ENCODE measurements around the gene CSK. TPM values are rescaled to one million over a fixed set of nuclear protein-coding genes. Genes with fewer than 3 reads are reported as not detected.

CSK gene
- total and polyA plus RNA-seq, 2 experiments from 2014 or later: 13.6 to 27.5 TPM

GRCh38 chr15:74851960-74852359 lies 70.1 kb downstream of the CSK start:
- Mint-ChIP-seq H3K27me3 (ENCODE audit: insufficient read depth, low read depth, poor library complexity) (peaks cover 7% of the 10 kb centered on the region), H3K27ac (no peak overlapping the region), H3K4me1 (no peaks in the 10 kb centered on the region; the same call in 2 of the 3 replicates), H3K4me3 (no peak overlapping the region), H3K9me3 (no peaks in the 10 kb centered on the region), H3K36me3 (ENCODE audit: low read depth) (peaks cover 28% of the 10 kb centered on the region)
- H3K4me2 ChIP-seq: no peak overlapping the region
- H3K36me3 ChIP-seq (ENCODE audit: insufficient read depth): no peaks in the 10 kb centered on the region
- no peaks in the 10 kb centered on the region for H3K4me1 ChIP-seq (ENCODE audit: insufficient read depth)
- ATAC-seq (no peak), DNase-seq (ENCODE audit: low spot score) (no peak)
- H3K27me3 ChIP-seq (ENCODE audit: insufficient read depth): no peaks in the 10 kb centered on the region
- no peaks in the 10 kb centered on the region for H3K9me2 ChIP-seq (ENCODE audit: insufficient read depth)
- no peak overlapping the region for H2AFZ ChIP-seq
- H4K20me1 ChIP-seq (replicated peaks; ENCODE audit: insufficient read depth): no peaks in the 10 kb centered on the region
- no peaks in the 10 kb centered on the region for H3F3A ChIP-seq (replicated peaks; ENCODE audit: low read depth)
- H3K4me3 ChIP-seq: no peak overlapping the region
- no peak for TF ChIP-seq CTCF (conservative IDR thresholded peaks at IDR 0.05; ENCODE audit: low read depth in 2 of 2)
- H3K27ac ChIP-seq (ENCODE audit: low read depth): no peak overlapping the region
- 0 out of 2 replicates have a peak, but pooled peaks cover 4% of the 10 kb centered on the region for H3K79me2 ChIP-seq (replicated peaks; ENCODE audit: insufficient read depth)

Small RNA genes lying within 50 kb of the gene (microRNA-seq; reads per million reads assigned to microRNA genes)
- gene MIR4513 (not detected), gene MIR6882 (0.66 reads per million)

Small RNA genes lying within 50 kb of the gene (small RNA-seq; reads per million reads assigned to genes)
- gene CPLX3 (ENCODE audit: low replicate concordance) (not detected), gene MIR4513 (ENCODE audit: low replicate concordance) (not detected), gene MIR6882 (ENCODE audit: low replicate concordance) (not detected)

Other genes with a start within 250 kb of the CSK start
- gene ARID3B, start 240.9 kb upstream of the CSK start, total RNA-seq (2014; rRNA removed; shearing (Covaris generic)): 114 and 147 TPM in 2 replicates
- 65.5 and 72.8 TPM in 2 replicates for gene ARID3B, start 240.9 kb upstream of the CSK start, polyA plus RNA-seq (2016; fragmentation: Nextera tagmentation; extraction: Ambion mirVana)
- gene CLK3, start 166.2 kb upstream of the CSK start, total RNA-seq (2014; rRNA removed; shearing (Covaris generic)): 59.1 and 67.7 TPM in 2 replicates
- 38.1 and 40.7 TPM in 2 replicates for gene CLK3, start 166.2 kb upstream of the CSK start, polyA plus RNA-seq (2016; fragmentation: Nextera tagmentation; extraction: Ambion mirVana)
- gene EDC3, start 86.1 kb upstream of the CSK start, total RNA-seq (2014; rRNA removed; shearing (Covaris generic)): 26.4 and 26.5 TPM in 2 replicates
- 13.6 and 13.8 TPM in 2 replicates for gene EDC3, start 86.1 kb upstream of the CSK start, polyA plus RNA-seq (2016; fragmentation: Nextera tagmentation; extraction: Ambion mirVana)
- 0.50 and 1.4 TPM in 2 replicates for gene CYP1A1, start 56.6 kb upstream of the CSK start, total RNA-seq (2014; rRNA removed; shearing (Covaris generic))
- 0.16 and 0.21 TPM in 2 replicates for gene CYP1A1, start 56.6 kb upstream of the CSK start, polyA plus RNA-seq (2016; fragmentation: Nextera tagmentation; extraction: Ambion mirVana)
- gene CYP1A2, start 33.2 kb upstream of the CSK start, total RNA-seq (2014; rRNA removed; shearing (Covaris generic)): not detected in 2 replicates
- not detected in 2 replicates for gene CYP1A2, start 33.2 kb upstream of the CSK start, polyA plus RNA-seq (2016; fragmentation: Nextera tagmentation; extraction: Ambion mirVana)
- not detected in 2 replicates for gene LMAN1L, start 30.8 kb downstream of the CSK start, total RNA-seq (2014; rRNA removed; shearing (Covaris generic))
- gene LMAN1L, start 30.8 kb downstream of the CSK start, polyA plus RNA-seq (2016; fragmentation: Nextera tagmentation; extraction: Ambion mirVana): not detected in 2 replicates
- gene CPLX3, start 44.5 kb downstream of the CSK start, total RNA-seq (2014; rRNA removed; shearing (Covaris generic)): 0.62 and 0.66 TPM in 2 replicates
- gene CPLX3, start 44.5 kb downstream of the CSK start, polyA plus RNA-seq (2016; fragmentation: Nextera tagmentation; extraction: Ambion mirVana): 0.21 TPM in 1 of 2 replicates, not detected in the other
- gene ULK3, start 61.1 kb downstream of the CSK start, total RNA-seq (2014; rRNA removed; shearing (Covaris generic)): 32.6 and 35.4 TPM in 2 replicates
- 19.3 and 20.3 TPM in 2 replicates for gene ULK3, start 61.1 kb downstream of the CSK start, polyA plus RNA-seq (2016; fragmentation: Nextera tagmentation; extraction: Ambion mirVana)
- gene SCAMP2, start 91.3 kb downstream of the CSK start, total RNA-seq (2014; rRNA removed; shearing (Covaris generic)): 51.3 and 64.9 TPM in 2 replicates
- gene SCAMP2, start 91.3 kb downstream of the CSK start, polyA plus RNA-seq (2016; fragmentation: Nextera tagmentation; extraction: Ambion mirVana): 34.7 and 35.8 TPM in 2 replicates
- 67.5 and 74.2 TPM in 2 replicates for gene MPI, start 108.0 kb downstream of the CSK start, total RNA-seq (2014; rRNA removed; shearing (Covaris generic))
- 18.0 and 21.2 TPM in 2 replicates for gene MPI, start 108.0 kb downstream of the CSK start, polyA plus RNA-seq (2016; fragmentation: Nextera tagmentation; extraction: Ambion mirVana)
- gene FAM219B, start 124.8 kb downstream of the CSK start, total RNA-seq (2014; rRNA removed; shearing (Covaris generic)): 53.1 and 61.4 TPM in 2 replicates
- 28.2 and 28.8 TPM in 2 replicates for gene FAM219B, start 124.8 kb downstream of the CSK start, polyA plus RNA-seq (2016; fragmentation: Nextera tagmentation; extraction: Ambion mirVana)
- gene COX5A, start 156.0 kb downstream of the CSK start, total RNA-seq (2014; rRNA removed; shearing (Covaris generic)): 190 and 292 TPM in 2 replicates
- gene COX5A, start 156.0 kb downstream of the CSK start, polyA plus RNA-seq (2016; fragmentation: Nextera tagmentation; extraction: Ambion mirVana): 765 and 885 TPM in 2 replicates
- 15.8 and 18.8 TPM in 2 replicates for gene RPP25, start 174.7 kb downstream of the CSK start, total RNA-seq (2014; rRNA removed; shearing (Covaris generic))
- gene RPP25, start 174.7 kb downstream of the CSK start, polyA plus RNA-seq (2016; fragmentation: Nextera tagmentation; extraction: Ambion mirVana): 14.6 and 14.8 TPM in 2 replicates
- 31.0 and 43.3 TPM in 2 replicates for gene SCAMP5, start 213.5 kb downstream of the CSK start, total RNA-seq (2014; rRNA removed; shearing (Covaris generic))
- 12.8 and 12.9 TPM in 2 replicates for gene SCAMP5, start 213.5 kb downstream of the CSK start, polyA plus RNA-seq (2016; fragmentation: Nextera tagmentation; extraction: Ambion mirVana)
- 40.2 and 42.8 TPM in 2 replicates for gene PPCDC, start 241.5 kb downstream of the CSK start, total RNA-seq (2014; rRNA removed; shearing (Covaris generic))
- 17.8 and 22.1 TPM in 2 replicates for gene PPCDC, start 241.5 kb downstream of the CSK start, polyA plus RNA-seq (2016; fragmentation: Nextera tagmentation; extraction: Ambion mirVana)

Measured in GM23338 (cell line).